ENCODE data around the gene AGT.
"Not testable (repeated sequence)": the region's sequence is repeated elsewhere in the genome, so short reads cannot be mapped to it uniquely, and the experiment has no call there.

AGT gene

GRCh38 chr1:230677200-230677599, 36.7 kb downstream of the AGT start:
- DNase-seq (ENCODE audit: low read depth in 2 of 2), result no peak
- no peak for TF ChIP-seq CTCF (IDR thresholded peaks at IDR 0.05; ENCODE audit: low read depth, low read length)
- no peak overlapping the region for H3K4me3 ChIP-seq (replicated peaks in 1 of 2; ENCODE audit: low read depth in 2 of 2, low read length in 2 of 2)

DNA sequence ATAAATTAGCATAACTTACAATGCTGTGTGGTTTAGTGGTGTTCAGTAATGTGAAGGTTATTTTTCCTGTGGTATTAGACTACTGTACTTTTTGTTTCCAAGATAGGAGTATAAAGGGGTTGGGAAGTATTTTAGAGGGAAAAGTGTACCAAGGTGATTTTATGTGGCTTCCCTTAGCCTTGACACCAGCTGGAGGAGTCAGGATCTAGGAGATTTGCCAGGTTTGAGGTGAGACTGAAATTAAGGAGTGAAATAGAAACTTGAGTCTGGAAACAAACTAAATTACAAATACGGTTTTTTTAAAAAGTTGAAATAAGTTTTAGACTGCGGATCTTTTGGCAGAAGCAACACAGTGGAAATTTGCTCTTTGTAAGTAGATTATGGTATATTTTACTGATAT, 39.3 kb downstream of the AGT start:
- no peak for TF ChIP-seq CTCF (IDR thresholded peaks at IDR 0.05; ENCODE audit: low read depth, low read length)
- no peak for DNase-seq (ENCODE audit: low read depth in 2 of 2)
- H3K4me3 ChIP-seq (replicated peaks in 1 of 2; ENCODE audit: low read depth in 2 of 2, low read length in 2 of 2), result no peak overlapping the region

DNA sequence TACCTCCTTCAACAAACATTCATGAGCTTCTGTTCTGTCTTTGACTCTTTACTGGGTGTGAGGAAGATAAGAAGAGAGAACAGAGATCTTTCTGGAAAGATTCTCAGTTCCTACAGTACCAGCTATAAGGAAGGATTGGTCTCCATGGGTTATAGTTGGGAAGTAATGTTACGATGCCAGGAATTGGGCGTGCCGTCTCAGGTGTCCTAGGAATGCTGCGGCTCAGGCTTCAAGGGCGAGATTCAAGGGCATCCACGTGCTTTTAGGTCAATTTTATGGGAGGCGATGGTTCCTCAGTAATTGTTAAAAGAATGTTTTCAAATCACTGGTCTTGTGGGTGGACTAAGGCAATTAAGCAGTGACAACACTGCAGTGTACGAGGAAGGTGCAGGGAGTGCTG, 44.4 kb downstream of the AGT start:
- TF ChIP-seq CTCF (IDR thresholded peaks at IDR 0.05; ENCODE audit: low read depth, low read length), result no peak
- no peak overlapping the region for H3K4me3 ChIP-seq (replicated peaks in 1 of 2; ENCODE audit: low read depth in 2 of 2, low read length in 2 of 2)
- DNase-seq (ENCODE audit: low read depth in 2 of 2), result no peak

- H3K4me3 ChIP-seq (replicated peaks in 1 of 2; ENCODE audit: low read depth in 2 of 2, low read length in 2 of 2), result no peak overlapping the region
- DNase-seq (ENCODE audit: low read depth in 2 of 2), result no peak
- no peak for TF ChIP-seq CTCF (IDR thresholded peaks at IDR 0.05; ENCODE audit: low read depth, low read length)
Observed at GRCh38 chr1:230668227-230668626, 45.7 kb downstream of the AGT start.

DNA sequence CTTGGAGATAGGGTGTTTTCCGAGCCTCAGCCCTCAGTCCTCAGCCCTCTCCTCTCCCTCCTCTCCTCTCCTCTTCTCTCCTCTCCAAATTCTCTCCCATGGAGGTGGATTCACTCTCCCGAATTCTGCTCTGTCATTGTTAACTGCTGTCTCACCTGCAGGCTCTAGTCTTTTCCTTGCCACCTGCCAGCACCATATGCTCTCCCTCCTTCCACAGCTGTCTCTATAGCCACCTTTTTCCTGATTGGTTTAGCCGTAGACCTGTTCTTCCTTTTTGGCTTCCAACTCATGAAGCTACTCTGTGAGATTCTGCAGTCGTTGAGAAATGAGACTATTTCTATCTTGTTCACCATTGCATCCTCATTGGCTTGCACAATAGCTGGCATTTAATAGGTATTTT, 51.9 kb downstream of the AGT start:
- DNase-seq (ENCODE audit: low read depth in 2 of 2), result no peak
- TF ChIP-seq CTCF (IDR thresholded peaks at IDR 0.05; ENCODE audit: low read depth, low read length), result no peak
- H3K4me3 ChIP-seq (replicated peaks in 1 of 2; ENCODE audit: low read depth in 2 of 2, low read length in 2 of 2), result no peak overlapping the region

DNA sequence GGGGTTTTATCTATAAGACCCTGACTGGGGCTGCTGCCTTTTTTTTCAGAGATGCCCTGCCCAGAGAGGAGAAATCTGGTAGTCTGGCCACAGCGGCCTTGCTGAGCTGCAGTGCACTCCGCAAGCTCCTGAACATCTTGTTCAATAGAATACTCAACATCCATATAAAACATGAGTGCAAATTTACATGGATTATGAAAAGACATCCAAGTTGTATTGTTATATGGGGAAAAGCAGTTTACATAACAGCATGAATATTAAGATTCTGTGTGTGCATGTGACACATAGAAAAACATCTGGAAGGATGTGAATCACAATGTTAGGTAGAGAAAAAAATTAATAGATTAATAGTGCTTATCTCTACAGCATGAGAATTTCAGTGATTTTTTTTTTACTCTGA, 55.2 kb downstream of the AGT start:
- no peak for DNase-seq (ENCODE audit: low read depth in 2 of 2)
- no peak for TF ChIP-seq CTCF (IDR thresholded peaks at IDR 0.05; ENCODE audit: low read depth, low read length)
- no peak overlapping the region for H3K4me3 ChIP-seq (replicated peaks in 1 of 2; ENCODE audit: low read depth in 2 of 2, low read length in 2 of 2)

- not testable (repeated sequence) for H3K4me3 ChIP-seq (replicated peaks in 1 of 2; ENCODE audit: low read depth in 2 of 2, low read length in 2 of 2); DNase-seq (ENCODE audit: low read depth in 2 of 2)
Observed at GRCh38 chr1:230658103-230658502, 55.8 kb downstream of the AGT start.

GRCh38 chr1:230656719-230657118, 57.2 kb downstream of the AGT start:
- not testable (repeated sequence) for H3K4me3 ChIP-seq (replicated peaks in 1 of 2; ENCODE audit: low read depth in 2 of 2, low read length in 2 of 2); DNase-seq (ENCODE audit: low read depth in 2 of 2)
